A204.1 (cell line): ENCODE data around the gene TJP1.
"Not testable (repeated sequence)": the region's sequence is repeated elsewhere in the genome, so short reads cannot be mapped to it uniquely, and the experiment has no call there.

ENCODE experiments used
- FAIRE-seq: peaks from 2 replicates; lab custom pipeline; 2012; peaks lifted over from hg19 to GRCh38; lab: Jason Lieb, UNC

TJP1 gene

GRCh38 chr15:29657476-29657817, 164.8 kb downstream of the TJP1 start:
- FAIRE-seq, result not testable (repeated sequence)

GRCh38 chr15:29656636-29657475, 165.4 kb downstream of the TJP1 start:
- no peak for FAIRE-seq

- FAIRE-seq, result no peak
Measured at GRCh38 chr15:29652595-29652994, 169.7 kb downstream of the TJP1 start.

- no peak for FAIRE-seq
Measured at GRCh38 chr15:29651476-29652233, 170.6 kb downstream of the TJP1 start.
